G401 (cell line): ENCODE measurements around the gene KIAA1755. TPM values are rescaled to one million over a fixed set of nuclear protein-coding genes. Genes with fewer than 3 reads are reported as not detected.

Experiments used
- DNase-seq: peaks from one replicate; pipeline ENCODE4 v3.0.0-alpha.2; 2015; ENCODE audit warnings: low spot score
- in situ Hi-C: cut with HindIII; loops from 2 replicates; pipeline ENCODE4 v1.10.0; 2016; ENCODE audit warnings: low sequenced_read_pairs, mixed read lengths
- total RNA-seq: library from RNA; depleted of rRNA; stranded (reverse); fragments of >200 nt; shearing (Covaris generic); gene quantifications from 2 replicates; pipeline ENCODE4 v1.2.3, GENCODE V29; 2014

Gene KIAA1755
- total RNA-seq, 1 experiment from 2014 or later: not detected

DNA sequence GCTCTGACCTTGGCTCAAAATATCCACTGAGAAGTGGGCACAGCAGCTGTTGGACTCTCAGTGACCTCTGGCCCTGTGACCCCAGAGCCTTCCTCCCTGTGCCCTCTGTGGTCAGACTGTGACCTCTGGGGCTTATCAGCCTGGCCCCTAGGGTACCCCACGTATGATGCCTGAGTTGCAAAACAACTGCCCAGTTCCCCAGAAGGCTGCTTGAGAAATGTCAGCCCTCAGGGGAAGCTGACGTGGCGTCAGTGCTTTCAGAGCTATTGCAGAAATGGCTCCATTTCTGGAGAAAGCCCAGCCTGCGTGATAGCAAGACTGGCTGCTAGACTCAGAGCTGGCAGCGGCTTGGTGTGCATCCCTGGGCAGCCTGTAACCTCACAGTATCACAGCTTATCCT, 63.9 kb downstream of the KIAA1755 start:
- DNase-seq: no peak
- in situ Hi-C loops: no loop called here

DNA sequence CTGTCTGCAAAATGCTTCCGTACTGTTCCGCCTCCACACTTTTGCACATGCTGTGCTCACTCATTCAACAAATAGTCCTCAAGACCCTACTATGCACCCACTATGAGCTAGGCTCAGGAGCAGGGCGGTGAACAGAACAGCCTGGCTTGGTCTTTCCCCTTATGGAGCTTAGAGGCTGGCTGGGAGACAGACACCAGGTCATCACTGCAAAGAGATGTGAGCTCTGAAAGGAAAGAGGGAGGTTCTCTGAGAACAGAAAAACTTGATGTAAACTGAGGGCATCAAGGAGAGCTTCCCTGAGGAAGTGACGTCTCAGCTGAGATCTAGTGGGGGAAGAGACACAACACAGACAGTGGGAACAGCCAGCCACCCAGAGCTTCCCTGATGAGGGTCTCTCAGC, 64.5 kb downstream of the KIAA1755 start:
- in situ Hi-C loops: no loop called here
- no peak for DNase-seq

- DNase-seq: no peak
- in situ Hi-C loops: no loop called here
Measured at GRCh38 chr20:38195521-38195920, 65.0 kb downstream of the KIAA1755 start.

DNA sequence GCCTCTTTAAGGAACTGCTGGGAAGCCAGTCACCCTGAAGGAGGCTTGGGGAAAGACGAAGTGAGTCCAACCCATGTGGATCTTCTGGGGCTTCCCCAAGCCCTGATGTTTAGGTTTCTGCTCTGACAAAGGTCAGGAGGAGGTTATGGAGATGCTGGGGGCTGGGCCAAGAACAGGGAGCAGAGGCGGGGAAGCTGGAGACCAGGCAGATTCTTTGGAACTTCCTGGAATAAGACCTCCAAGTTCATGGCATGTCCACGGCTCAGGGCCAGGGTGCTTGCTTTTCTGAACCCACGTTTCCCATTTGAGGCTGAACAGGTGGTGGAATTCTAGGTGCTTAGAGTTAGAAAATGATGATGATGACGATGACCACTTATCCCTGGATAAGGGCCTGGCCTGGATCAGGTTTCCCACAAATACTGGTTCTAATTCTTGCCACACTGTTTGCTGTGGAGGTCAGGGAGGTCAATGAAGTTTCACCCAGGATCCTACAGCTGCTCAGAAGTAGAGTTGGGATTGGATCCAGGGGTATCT, 65.5 kb downstream of the KIAA1755 start:
- in situ Hi-C loops: no loop called here
- DNase-seq: no peak

DNA sequence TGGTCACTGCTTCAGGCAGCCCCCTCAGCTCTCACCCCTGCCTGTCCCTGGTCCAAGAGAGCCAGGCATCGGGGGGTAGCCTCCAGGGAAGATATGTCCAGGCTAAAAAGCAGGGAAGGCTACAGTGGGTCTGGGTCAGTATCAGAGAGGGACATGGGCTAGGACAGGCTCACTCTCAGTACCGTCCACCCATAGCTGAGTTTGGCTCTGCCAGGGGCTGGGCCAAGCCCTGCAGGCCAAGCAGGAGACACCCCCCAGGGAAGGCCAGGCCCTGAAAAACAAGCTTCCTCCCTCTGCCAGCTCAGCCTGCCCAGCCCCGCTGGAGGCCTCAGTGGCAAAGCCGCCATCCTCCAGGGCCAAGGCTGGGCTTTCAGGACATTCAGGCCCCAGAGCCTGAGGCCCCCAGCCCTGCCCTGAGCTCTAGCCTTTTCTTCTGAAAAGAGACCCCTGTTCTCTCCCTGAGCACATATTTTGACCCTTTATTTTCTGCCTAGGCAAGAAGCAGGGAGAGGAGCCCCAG, 66.9 kb downstream of the KIAA1755 start:
- in situ Hi-C loops: no loop called here
- no peak for DNase-seq

DNA sequence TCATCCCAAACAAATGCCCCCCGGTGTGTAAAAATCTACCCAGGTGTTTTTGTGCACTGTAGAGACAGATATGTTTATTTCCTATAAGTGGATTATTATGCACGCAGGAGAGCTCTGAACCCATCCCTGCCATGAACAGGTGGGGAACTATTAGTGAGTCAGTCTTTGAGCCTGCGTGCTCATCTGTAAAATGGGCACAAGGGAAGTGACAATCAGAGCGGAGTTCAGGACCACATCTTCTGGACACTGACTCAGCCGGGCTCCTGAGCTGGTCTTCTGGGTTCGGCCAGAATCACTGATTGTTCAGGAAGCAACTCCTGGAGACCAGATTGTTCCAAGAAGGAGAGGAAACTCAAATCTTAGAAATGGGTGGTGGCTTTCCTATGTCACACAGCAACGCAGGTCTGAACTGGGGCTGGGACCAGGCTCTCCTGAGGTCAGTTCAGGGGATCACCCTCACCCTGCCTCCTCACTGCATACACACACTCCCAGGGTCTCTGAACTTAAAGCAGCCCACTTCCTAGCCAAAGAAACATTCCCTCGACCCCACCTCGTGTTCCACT, 68.1 kb downstream of the KIAA1755 start:
- DNase-seq: no peak
- in situ Hi-C loops: no loop called here

- no peak for DNase-seq
Measured at GRCh38 chr20:38191654-38192053, 68.9 kb downstream of the KIAA1755 start.

GRCh38 chr20:38190936-38191371, 69.6 kb downstream of the KIAA1755 start:
- in situ Hi-C loops: no loop called here
- DNase-seq: no peak

More at GRCh38 chr20:38191654-38192053, 68.9 kb downstream of the KIAA1755 start:
- in situ Hi-C loops: no loop called here

GRCh38 chr20:38190166-38190565, 70.4 kb downstream of the KIAA1755 start:
- no peak for DNase-seq
- in situ Hi-C loops: no loop called here

- in situ Hi-C loops: no loop called here
- DNase-seq: no peak
Measured at GRCh38 chr20:38187517-38187916, 73.0 kb downstream of the KIAA1755 start.

- DNase-seq: no peak
- in situ Hi-C loops: no loop called here
Measured at GRCh38 chr20:38186788-38187221, 73.7 kb downstream of the KIAA1755 start.

DNA sequence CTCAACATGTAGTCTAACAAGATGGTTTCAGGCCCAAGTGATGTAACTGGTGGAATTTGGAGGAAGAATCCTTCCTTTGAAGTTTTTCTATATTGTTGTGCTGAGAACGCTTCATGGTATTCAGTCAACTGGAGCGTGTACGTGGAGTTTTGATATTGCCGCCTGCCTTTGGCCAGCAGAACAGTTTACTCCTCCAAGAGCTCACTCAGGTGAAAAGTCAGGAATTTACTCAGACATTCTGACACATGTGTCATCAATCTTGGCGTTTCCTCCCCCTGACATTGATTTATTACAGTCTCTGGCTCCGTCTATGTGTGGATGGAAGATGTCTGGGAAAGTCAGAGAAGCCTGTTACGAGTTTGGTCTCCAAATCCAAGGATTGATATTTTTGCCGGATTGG, 76.4 kb downstream of the KIAA1755 start:
- no peak for DNase-seq
- in situ Hi-C loops: no loop called here

GRCh38 chr20:38181971-38182370, 78.6 kb downstream of the KIAA1755 start:
- in situ Hi-C loops: no loop called here
- no peak for DNase-seq

GRCh38 chr20:38181207-38181801, 79.2 kb downstream of the KIAA1755 start:
- in situ Hi-C loops: no loop called here

DNA sequence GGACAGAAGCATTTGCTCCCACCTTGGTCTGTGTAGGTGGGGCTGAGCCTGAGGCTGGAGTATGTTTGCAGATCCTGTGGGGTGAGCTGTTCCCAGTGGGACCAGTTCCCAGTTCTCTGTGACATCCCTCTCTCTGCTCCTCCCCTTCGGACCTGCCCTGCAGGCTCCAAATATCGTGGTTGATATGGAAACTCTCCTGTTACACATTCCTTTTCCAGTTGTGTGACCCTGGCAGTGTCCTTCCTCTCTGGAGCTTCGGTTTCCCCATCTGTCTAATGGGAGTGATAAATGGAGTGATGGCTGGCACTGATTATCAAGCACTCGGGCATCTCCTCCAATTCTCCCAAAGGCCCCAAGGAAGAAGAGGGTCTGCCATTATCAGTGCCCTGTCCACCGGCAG, 79.8 kb downstream of the KIAA1755 start:
- in situ Hi-C loops: no loop called here
- DNase-seq: no peak

More at GRCh38 chr20:38181207-38181801, 79.2 kb downstream of the KIAA1755 start:
- DNase-seq: no peak

DNA sequence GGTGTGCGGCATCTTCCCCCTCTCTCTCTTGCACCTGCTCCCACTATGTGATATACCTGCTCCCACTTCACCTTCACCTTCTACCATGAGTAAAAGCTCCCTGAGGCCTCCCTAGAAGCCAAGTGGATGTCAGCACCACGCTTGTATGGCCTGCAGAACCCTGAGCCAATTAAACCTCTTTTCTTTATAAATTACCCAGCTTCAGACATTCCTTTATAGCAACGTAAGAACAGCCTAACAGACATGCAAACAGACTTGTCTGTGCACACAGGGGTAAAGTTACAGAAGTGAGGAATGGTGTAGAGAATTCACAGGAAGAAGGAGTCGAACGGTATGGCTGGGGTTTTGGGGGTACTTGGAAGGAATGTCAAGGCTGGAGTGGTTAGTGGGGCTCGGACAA, 80.7 kb downstream of the KIAA1755 start:
- no peak for DNase-seq
- in situ Hi-C loops: no loop called here

DNA sequence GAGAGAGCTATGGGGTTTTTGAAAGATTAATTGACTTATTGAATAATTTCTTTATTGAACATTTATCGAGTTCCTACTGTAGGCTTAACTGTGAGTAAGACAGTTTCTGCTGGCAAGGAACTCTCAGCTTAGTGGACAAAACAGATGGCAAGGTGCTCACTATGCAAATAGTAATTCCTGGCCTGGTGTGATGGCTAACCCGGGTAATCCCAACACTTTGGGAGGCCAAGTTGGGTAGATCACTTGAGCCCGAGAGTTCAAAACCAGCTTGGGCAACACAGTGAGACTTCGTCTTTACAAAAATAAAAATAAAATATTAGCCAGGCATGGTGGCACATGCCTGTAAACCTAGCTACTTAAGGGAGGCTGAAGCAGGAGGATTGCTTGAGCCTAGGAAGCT, 82.0 kb downstream of the KIAA1755 start:
- in situ Hi-C loops: no loop called here
- DNase-seq: no peak

DNA sequence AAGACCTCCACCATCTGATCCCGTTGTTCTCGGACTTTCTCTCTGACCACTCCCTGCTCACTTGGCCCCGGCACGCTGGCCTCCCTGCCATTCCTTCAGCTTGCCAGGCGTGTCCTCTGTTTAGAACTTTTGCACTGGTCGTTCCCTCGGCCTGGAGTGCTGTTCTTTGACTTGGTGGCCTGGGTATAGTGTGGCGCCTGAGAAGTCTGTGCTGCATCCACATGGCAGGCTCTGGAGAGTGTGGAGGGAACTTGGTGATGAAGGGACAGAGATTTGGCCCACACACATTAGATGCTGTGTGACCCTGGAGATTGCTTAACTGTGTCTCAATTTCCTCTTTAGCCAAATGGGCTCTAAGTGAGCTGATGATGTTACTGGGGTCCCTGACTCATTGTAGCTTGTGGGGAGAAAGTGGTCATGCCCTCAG, 82.5 kb downstream of the KIAA1755 start:
- in situ Hi-C loops: no loop called here
- DNase-seq: no peak

GRCh38 chr20:38177201-38177600, 83.3 kb downstream of the KIAA1755 start:
- in situ Hi-C loops: no loop called here
- no peak for DNase-seq

- in situ Hi-C loops: no loop called here
- DNase-seq: no peak
Measured at GRCh38 chr20:38175304-38176180, 85.0 kb downstream of the KIAA1755 start.
